ENCODE measurements around the gene ZPR1.
"Not testable (repeated sequence)": the region's sequence is repeated elsewhere in the genome, so short reads cannot be mapped to it uniquely, and the experiment has no call there.

ZPR1 gene

DNA sequence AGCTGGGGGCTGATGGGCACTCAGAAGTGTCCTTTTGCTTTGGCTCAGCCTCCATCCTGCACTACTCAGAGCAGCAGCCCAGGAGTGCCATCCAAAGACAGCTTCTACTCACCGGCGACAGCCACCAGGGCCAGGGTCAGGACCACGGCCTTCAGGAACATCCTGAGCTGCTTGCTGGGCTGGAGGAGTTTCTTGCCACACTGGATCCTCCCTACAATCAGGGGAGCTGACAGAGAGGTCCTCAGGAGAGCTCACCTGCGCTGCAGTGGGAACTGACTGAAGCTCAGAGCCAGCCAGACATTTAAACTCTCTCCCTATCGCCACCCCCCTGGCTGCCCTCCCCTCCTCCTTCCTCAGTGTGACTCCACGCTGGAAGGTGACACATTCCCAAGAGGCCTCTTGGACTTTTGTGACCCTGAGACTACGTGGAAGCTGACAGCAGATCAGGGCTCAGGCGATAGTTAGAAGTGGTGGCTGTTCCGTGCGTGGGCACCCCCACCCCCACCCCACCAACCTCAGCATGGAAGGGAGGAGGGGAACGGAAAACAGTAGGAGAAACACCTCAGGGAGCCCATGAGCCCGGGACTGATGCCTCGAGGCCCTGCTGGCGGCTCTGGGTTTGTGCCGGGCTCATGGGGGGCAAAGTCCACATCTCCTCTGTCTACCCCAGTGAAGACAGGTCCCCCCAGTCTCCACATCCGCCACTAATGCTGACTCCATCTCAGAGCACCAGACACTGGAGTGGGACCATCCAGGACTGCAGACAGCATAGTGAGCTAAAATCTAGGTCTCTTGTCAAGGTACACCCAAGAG is 35.4 kb upstream of the ZPR1 start, which contains the start of gene APOA4:
Gene APOA4 (minus strand): TSS at position 274 of the 813 bp plus-strand sequence. CDS start 113 bp downstream, at position 161.
- DNase-seq (ENCODE audit: low spot score), result no peak

DNA sequence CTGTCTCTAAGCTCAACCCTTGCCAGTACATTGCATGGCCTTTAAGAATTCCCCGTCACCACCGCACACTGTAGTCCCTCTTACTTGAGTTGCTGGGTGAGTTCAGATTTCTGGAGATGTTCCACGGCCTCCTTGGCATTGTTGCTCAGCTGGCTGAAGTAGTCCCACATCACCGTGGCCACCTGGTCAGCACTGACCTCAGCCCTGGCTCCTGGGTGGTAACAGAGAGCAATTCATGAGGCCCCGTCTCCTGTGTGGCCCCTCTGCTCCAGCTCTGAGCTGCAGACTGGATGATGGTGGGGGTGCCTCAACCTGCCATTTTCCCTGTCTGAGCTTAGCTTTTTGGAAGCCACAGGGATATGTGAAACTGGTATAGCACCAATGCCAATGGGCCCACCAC is 34.8 kb upstream of the ZPR1 start:
- DNase-seq (ENCODE audit: low spot score), result no peak

DNA sequence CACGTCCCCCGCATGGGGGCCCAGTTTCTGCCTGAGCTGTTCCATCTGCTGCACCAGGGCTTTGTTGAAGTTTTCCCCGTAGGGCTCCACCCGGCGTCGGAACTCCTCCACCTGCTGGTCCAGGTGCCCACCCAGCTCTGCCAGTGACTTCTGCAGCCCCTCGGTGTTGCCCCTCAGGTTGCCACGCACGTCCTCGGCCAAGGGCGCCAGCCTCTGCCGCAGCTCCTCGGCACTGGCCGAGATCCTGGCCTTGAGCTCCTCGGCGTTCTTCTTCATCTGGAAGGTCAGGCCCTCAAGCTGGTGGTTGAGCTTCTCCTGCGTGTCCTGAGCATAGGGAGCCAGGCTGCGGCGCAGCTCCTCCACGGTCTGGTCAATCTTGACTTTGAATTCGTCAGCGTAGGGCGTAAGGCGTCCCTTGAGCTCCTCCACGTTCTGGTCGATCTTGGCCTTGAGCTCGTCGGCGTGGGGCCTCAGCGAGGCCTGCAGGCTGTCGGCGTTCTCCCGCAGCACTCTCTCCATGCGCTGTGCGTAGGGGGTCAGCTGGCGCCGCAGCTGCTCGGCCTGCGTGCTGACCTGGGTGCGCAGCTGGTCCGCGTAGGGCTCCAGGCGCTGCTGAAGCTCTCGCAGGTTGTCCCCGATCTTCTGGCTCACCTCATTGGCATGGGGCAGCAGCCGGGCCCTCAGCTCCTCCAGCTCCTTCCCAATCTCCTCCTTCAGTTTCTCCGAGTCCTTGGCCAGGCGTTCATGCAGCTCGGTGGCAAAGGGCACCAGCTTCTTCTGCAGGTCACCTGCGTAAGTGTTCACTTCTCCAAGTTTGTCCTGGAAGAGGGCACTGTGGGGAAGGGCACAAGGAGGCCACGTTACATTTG is 33.5 kb upstream of the ZPR1 start:
- no peak for DNase-seq (ENCODE audit: low spot score)

DNA sequence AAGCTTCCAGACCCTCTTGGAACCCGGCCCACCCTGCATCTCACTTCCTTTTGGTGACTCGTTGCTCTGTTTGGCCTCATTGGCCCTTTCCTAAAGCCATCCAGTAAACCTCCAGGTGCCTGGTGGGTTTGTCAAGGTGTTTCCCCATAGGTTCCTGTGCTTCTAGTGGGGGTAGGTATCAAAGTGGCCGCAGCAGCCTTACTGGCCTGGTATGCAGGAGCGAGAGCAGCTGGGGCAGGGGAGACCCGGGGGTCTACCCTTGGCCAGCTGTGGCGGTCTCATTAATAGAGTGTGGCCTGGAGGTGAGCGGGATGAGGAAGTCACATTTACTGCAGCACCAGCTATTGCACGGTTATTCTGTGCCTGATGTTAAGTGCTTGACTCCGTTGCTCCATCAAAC is 31.2 kb upstream of the ZPR1 start:
- no peak for DNase-seq (ENCODE audit: low spot score)

DNA sequence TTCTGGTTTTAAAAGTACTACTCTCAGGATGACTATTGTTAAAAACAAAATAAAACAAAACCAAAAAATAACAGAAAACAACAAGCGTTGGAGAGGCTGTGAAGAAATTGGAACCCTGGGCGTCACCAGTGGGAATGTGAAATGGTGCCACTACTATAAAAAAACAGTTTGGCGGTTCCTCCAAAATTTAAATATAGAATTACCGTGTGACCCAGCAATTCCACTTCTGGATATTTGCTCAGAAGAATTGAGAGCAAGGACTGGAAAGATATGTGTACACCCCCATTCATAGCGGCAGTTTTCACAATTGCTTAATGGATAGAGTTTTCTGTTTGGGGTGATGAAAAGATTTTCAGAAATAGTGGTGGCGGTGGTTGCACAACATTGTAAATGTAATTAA is 26.7 kb upstream of the ZPR1 start:
- DNase-seq (ENCODE audit: low spot score), result no peak

DNA sequence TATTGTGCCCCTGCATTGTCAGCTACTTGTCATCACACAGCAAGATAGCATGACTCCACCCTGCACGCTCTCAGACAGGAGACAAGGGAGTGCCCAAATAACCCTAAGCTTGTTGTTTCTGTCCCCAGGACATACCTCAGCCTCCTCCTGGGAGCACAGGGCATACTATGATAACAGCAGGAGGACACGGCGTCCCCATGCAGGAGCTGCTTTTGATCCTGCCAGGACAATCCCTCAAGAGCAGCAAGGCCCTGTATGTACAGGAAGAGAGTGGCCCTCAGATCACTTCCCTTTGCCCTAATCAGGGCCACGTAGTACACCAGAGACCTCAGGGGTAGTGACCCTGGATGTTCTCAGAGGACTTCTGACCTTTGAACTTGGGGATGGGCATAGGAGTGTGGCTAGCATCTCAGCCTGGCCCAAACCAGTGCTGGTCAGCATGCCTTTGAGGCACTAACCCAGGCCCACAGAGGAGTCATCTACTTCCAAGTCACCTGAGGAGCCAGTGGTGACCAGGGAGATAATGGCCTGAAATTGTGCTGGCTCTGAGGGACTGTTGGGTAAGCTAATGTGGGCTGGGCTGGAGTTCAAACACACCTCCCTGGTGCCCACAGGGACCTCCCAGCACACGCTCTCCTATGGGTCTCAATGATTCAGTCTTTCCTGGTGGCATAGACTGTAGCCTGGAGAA is 26.1 kb upstream of the ZPR1 start:
- DNase-seq (ENCODE audit: low spot score), result no peak

DNA sequence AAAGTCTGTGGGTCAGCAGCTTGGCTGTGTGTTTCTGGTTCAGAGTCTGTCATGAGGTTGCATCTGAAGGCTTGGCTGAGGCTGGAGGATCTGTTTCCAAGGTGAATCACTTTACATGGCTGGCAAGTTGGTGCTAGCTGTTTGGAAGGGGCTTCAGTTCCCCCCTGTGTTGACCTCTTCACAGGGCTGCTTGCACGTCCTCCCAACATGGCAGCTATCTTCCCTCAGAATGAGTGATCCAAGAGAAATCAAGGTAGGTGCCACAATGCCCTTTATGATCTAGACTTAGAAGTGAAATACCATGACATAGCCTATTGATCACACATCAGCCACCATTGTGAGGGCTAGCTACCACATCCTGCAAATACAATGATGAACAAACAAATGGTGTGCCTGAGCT is 25.3 kb upstream of the ZPR1 start:
- no peak for DNase-seq (ENCODE audit: low spot score)

DNA sequence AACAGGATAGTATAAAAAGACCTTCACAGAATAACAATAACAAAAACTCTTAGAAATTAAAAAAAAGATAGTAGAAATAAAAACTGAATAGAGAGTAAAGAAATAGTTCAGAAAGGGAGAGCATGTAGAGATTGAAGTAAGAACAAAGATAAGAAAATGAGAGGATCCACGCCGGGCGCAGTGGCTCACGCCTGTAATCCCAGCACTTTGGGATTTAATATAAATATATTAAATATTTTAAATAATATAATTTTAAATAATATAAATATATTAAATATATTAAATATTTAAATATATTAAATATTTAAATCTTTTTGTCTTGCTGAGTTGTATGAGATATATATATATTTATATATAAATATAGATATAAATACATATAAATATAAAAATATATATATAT is 24.3 kb upstream of the ZPR1 start:
- DNase-seq (ENCODE audit: low spot score), result no peak

DNA sequence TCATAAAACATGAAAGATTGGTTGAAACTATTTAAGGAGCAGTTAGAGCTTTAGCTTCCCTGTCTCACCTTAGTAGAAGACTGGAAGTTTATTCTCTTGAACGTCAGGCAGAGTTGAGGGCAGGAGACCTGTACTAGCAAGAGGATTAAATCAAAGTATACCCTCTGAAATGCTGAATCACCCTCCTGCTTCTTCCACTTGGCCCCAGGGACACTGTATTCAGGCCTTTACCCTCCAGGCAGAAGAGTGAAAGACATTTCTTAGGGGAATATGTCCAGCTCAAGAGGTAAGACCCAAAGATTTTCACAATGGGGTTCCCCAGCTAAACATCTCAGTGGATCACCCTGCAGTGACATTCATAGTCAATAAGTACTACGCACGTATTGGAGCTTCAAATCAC is 23.4 kb upstream of the ZPR1 start:
- DNase-seq (ENCODE audit: low spot score), result no peak

DNA sequence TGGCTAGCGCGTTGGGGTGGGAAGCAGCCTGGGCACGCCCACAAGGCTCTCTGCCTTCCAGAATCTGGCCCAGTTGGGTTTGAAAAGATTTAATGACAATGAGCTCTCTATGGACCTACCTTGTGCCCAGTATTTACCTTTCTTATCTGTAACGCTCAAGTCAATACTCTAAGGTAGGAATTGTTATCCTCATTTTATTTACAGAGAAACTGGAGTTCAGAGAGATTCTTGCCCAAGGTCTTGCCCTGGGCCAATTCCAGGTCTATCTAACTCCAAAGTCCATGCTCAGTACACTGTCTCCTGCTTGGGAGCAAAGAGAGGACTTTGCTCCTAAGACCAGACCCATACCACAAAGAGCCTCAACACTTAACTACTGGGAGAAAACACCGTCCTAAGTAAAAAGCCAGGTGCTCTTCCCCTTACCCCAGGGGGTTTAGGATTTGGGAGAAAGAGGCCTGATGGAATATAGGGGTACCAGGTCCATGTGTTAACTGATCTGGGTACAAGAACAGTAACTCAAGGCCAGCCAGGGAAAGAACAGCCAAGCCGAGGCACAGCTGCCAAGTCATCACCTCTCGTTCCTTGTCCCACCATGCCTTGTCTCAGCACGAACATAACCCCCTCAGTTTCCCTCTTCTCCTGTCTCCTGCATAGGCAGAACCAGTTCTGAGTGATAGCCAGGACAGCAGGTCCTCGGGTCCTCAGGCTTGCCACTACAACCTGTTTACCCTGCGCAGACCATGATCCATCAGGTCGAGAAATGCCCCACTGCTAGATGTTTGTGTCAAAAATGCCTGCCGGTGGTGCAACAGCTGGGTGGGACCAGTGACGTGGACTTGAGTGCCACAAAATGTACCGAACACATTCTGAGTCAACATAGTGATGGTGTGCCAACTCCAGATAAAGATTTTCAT is 20.7 kb upstream of the ZPR1 start:
- no peak for DNase-seq (ENCODE audit: low spot score)

DNA sequence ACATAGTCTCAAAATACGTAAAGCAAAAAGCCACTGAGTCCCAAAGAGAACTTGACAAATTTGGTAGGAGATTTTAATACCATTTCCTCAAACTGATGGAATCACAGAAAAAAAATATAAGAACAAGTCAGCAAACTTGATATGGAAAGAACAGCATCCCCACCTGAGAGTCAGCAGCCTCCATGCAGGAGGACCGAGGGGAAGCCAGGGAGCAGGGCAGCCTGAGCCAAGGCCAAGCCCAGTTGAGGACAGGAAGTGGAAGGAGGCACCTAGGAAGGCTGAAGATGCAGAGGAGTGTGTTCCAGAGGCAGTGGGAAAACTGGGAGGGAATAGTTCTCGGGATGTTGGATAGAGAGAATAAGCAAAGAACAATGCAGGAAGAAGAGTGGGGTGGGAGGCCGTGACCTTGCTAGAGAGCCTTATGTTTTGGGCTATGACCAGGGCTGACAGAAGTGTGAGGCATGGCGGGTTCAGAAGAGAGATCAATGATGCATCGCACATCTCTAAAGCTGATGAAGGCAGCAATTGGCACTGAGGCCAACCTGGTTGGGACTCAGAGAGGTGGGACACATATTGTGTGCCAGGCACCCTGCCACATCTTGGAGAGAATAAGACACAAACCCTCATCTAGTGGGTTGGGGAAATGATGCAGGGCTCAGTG is 19.9 kb upstream of the ZPR1 start:
- no peak for DNase-seq (ENCODE audit: low spot score)

DNA sequence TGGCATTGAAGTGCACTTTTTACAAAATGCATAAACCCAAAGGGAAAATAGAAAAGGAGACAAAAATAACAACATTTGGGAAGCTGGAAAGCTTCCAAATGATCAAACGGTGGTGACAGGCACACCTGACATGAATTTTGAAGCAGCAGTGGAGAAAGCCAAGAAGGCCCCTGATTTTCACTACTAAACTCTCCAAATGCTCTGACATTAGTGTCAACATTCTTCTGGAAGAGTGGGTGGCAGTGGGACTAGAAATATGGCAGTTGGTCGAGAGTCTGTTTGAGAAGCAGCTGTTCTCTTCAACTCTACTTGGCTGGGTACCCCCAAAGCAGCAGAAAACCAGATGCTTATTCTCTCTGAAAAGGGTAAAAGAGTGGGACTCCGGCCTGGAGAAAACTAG is 16.2 kb upstream of the ZPR1 start:
- no peak for DNase-seq (ENCODE audit: low spot score)

DNA sequence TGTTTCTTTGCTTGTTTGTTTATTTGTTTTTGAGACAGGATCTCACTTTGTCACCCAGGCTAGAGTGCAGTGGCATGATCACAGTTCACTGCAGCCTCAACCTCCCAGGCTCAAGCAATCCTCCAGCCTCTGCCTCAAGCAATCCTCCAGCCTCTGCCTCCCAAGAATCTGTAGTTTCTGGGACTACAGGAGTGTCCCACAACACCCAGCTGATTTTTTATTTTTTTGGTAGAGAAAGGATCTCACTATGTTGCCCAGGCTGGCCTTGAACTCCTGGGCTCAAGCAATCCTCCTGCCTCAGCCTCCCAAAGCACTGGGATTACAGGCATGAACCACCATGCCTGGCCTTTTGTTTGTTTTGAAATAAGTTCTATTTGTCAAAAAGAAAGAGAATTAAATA is 13.8 kb upstream of the ZPR1 start:
- not testable (repeated sequence) for DNase-seq (ENCODE audit: low spot score)

DNA sequence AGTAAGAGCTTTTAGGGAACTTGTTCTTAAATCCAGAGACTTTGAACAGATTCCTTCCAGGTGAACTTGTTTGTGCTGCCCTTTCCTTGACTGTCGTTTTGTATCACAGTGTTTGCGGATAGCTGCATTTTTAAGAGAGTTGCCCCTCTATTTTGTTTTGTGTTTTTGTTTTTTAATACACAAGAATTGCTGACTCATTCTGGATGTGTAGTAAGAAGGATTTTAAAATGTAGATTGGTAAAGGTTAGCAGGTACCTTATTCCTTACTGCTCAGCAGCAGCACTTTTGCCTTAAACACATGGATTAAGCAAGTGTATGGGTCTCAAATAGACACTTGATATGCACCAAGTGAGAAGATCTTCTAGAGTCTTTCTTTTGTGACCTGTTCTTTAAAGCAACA is 12.8 kb upstream of the ZPR1 start:
- no peak for DNase-seq (ENCODE audit: low spot score)

DNA sequence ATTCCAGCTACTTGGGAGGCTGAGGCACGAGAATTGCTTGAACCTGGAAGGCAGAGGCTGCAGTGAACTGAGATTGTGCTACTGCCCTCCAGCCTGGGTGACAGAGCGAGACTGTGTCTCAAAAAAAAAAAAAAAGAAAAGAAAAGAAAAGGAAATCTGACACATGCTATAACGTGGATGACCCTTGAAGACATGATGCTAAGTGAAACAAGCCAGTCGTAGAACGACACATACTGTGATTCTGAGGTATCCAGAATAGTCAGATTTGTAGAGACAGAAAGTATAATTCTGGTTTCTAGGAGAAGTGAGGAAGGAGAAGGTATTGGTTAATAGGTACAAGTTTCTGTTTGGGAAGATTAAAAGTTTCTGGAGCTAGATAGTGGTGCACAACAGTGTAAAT is 10.5 kb upstream of the ZPR1 start:
- DNase-seq (ENCODE audit: low spot score), result no peak

DNA sequence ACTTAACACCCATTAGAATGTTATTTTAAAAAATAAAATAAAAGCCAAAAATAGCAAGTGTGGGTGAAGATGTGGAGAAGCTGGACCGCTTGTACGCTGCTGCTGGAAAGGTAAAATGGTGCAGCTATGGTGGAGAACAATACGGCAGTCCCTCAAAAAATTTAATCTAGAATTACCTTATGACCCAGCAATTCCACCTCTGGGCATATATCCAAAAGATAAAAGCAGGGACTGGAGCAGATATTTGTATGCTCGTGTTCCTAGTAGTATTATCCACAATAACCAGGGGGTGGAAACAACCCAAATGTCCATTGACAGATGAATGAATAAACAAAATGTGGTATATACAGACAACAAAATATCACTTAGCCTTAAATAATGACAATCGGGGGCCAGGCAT is 10.0 kb upstream of the ZPR1 start:
- no peak for DNase-seq (ENCODE audit: low spot score)

DNA sequence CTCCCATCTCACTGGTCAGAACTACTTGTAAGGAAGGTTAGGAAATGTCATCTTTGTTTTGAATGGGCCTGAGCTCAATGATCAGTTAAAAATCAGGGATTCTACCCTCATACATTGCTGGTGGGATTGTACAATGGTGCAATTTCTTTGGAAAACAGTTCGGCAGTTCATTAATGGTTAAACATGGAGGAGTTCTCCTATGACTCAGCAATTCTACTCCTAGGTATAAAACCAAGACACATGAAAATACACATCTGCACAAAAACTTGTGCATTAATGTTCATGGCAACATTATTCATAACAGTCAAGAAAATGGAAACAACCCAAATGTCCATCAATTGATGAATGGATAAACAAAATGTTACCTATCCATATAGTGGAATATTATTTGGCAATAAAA is 8.7 kb upstream of the ZPR1 start:
- no peak for DNase-seq (ENCODE audit: low spot score)

DNA sequence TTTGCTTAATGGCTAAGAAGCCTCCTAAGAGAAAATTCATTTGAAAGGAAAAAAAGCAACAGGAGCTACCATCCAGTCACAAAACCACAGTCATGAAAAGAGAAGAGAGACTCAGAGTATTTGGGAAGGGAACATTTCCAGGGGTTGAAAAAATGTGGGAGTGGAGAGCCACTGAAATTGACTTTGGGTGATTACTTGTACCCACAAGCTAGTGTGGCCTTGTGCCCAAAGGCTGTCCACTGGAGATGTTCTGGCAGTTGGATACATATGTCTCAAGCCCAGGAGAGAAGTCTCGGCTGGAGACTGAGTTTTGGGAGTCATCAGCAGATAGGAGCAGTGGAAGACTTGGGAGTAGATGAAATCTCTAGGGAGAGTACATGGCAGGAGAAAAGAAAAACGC is 7.0 kb upstream of the ZPR1 start:
- DNase-seq (ENCODE audit: low spot score), result no peak

DNA sequence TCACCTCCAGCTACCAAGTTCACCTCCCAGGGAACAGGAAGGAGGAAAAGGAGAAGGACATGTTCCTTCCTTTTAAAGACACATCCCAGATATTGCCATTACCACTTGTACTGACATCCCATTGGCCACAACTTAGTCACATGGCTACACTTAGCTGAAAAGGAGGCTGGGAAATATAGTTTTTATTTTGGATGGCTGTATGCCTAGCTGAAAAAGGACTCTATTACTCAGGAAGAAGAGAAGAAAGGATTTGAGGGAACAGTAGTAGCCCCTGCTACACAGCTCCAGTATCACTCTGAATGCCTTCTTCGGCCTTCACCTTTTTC is 5.9 kb upstream of the ZPR1 start:
- DNase-seq (ENCODE audit: low spot score), result no peak

DNA sequence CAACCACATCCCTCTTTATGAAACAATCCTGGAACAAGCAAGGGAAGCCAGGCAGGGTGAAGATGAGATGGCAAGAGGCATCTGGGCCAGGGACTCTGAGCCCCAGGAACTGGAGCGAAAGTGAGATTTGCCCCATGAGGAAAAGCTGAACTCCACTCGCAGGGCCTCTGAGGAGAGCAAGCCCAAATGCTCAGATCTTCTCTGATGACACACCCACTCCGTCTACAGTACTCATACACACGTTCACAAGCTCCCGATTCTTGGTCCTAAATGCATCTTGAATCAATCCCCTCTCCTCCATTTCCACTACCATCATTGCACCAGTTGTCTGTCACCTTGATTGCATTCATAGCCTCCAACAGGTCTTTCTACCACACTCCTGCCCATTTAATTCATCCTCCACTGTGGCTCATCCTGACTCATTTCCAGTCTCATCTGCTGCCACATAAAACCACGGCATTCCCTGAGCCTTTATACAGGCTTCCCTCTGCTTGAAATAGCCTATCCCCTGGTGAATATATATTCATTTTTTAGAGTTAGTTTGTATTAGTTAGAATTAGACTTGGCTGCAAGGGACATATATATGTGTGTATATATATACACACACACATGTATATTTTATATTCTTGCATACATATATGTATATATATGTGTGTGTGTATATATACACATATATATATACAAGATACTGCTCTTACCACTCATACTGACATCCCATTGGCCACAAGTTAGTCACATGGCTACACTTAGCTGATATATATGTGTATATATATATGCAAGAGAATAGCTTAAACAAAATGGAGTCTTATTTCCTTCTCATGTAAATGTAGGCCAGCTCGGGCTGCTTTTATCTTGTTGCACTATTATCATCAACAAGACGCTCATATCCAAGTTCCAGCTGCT is 5.3 kb upstream of the ZPR1 start:
- DNase-seq (ENCODE audit: low spot score), result no peak
